WTC11 (cell line): ENCODE results near the gene SNPH. TPM values are rescaled to one million over a fixed set of nuclear protein-coding genes. Genes with fewer than 3 reads are reported as not detected.

Source experiments
- ATAC-seq: fragments of 200-7000 bp; cut with Tn5 transposase; 2 replicates; pipeline ENCODE4 v1.10.0; 2021; ENCODE audit warnings: mild to moderate bottlenecking, moderate library complexity
- CTCF ChIA-PET: fragments of 300-600 bp; sonication (Branson Sonifier 250); formaldehyde crosslinking; loops from one replicate; lab custom pipeline; 2021; ENCODE audit warnings: antibody characterized with exemption; lab: Charles Lee
- POLR2A ChIA-PET: fragments of 350-600 bp; sonication (Branson Sonifier 250); formaldehyde crosslinking; loops from one replicate; lab custom pipeline; 2021; ENCODE audit warnings: antibody characterized with exemption; lab: Charles Lee
- DNase-seq: peaks from one replicate; pipeline ENCODE4 v3.0.0; 2021; ENCODE audit warnings: low spot score
- H3K27ac Mint-ChIP-seq: 2 replicates; pipeline ENCODE4 v1.8.0; 2021; ENCODE audit warnings: mixed read lengths
- H3K27me3 Mint-ChIP-seq: 2 replicates; pipeline ENCODE4 v1.8.0; 2021; ENCODE audit warnings: low read depth, mild to moderate bottlenecking, moderate library complexity, mixed read lengths
- H3K36me3 Mint-ChIP-seq: 2 replicates; pipeline ENCODE4 v1.8.0; 2021; ENCODE audit warnings: mixed read lengths
- H3K4me1 Mint-ChIP-seq: 2 replicates; pipeline ENCODE4 v1.8.0; 2022; ENCODE audit warnings: mixed read lengths
- H3K4me3 Mint-ChIP-seq: 2 replicates; pipeline ENCODE4 v1.8.0; 2021; ENCODE audit warnings: mild to moderate bottlenecking, moderate library complexity, mixed read lengths
- H3K9me3 Mint-ChIP-seq: 2 replicates; pipeline ENCODE4 v1.8.0; 2021; ENCODE audit warnings: mixed read lengths
- ATF1 ChIP-seq: sonication (generic); formaldehyde crosslinking; IDR thresholded peaks from 2 replicates; pipeline ENCODE4 v1.8.1; 2023; ENCODE audit warnings: mild to moderate bottlenecking, moderate library complexity, missing genetic modification reagents
- E2F5 ChIP-seq: sonication (generic); formaldehyde crosslinking; IDR thresholded peaks from 2 replicates; pipeline ENCODE4 v1.8.1; 2022; ENCODE audit warnings: mild to moderate bottlenecking, moderate library complexity, missing genetic modification reagents
- ETV6 ChIP-seq: sonication (generic); formaldehyde crosslinking; IDR thresholded peaks from 2 replicates; pipeline ENCODE4 v1.8.1; 2022; ENCODE audit warnings: mild to moderate bottlenecking, missing genetic modification reagents
- FOXK1 ChIP-seq: sonication (generic); formaldehyde crosslinking; IDR thresholded peaks from 2 replicates; pipeline ENCODE4 v1.8.0; 2022; ENCODE audit warnings: mild to moderate bottlenecking, moderate library complexity, missing genetic modification reagents
- FOXP1 ChIP-seq: sonication (generic); formaldehyde crosslinking; IDR thresholded peaks from 2 replicates; pipeline ENCODE4 v1.8.0; 2022; ENCODE audit warnings: missing genetic modification reagents, mild to moderate bottlenecking, moderate library complexity, borderline replicate concordance
- GTF2I ChIP-seq: fragments of 250-450 bp; sonication (Bioruptor Pico); conservative IDR thresholded peaks from 2 replicates; pipeline ENCODE4 v1.4.0; 2021; ENCODE audit warnings: mild to moderate bottlenecking
- HMGXB4 ChIP-seq: sonication (generic); formaldehyde crosslinking; IDR thresholded peaks from 2 replicates; pipeline ENCODE4 v1.8.1; 2023; ENCODE audit warnings: mild to moderate bottlenecking, moderate library complexity, missing genetic modification reagents
- KAT7 ChIP-seq: sonication (generic); formaldehyde crosslinking; IDR thresholded peaks from 2 replicates; pipeline ENCODE4 v1.8.1; 2023; ENCODE audit warnings: missing genetic modification reagents, mild to moderate bottlenecking, borderline replicate concordance
- MAX ChIP-seq: sonication (generic); formaldehyde crosslinking; IDR thresholded peaks from 2 replicates; pipeline ENCODE4 v1.8.0; 2022; ENCODE audit warnings: mild to moderate bottlenecking, missing genetic modification reagents
- NR2C2 ChIP-seq: sonication (generic); formaldehyde crosslinking; IDR thresholded peaks from 2 replicates; pipeline ENCODE4 v1.8.0; 2022; ENCODE audit warnings: mild to moderate bottlenecking, missing genetic modification reagents
- OVOL2 ChIP-seq: fragments of 250-450 bp; sonication (Bioruptor Pico); IDR thresholded peaks from 2 replicates; pipeline ENCODE4 v1.9.0; 2021; ENCODE audit warnings: mild to moderate bottlenecking, borderline replicate concordance
- PRDM15 ChIP-seq: sonication (generic); formaldehyde crosslinking; IDR thresholded peaks from 2 replicates; pipeline ENCODE4 v1.8.0; 2022; ENCODE audit warnings: missing genetic modification reagents
- STAT6 ChIP-seq: sonication (generic); formaldehyde crosslinking; conservative IDR thresholded peaks from 2 replicates; pipeline ENCODE4 v1.8.1; 2023; ENCODE audit warnings: mild to moderate bottlenecking, low read depth, missing genetic modification reagents, moderate library complexity
- TP53 ChIP-seq: sonication (generic); formaldehyde crosslinking; IDR thresholded peaks from 2 replicates; pipeline ENCODE4 v1.8.1; 2023; ENCODE audit warnings: mild to moderate bottlenecking, missing genetic modification reagents
- ZBTB21 ChIP-seq: sonication (generic); formaldehyde crosslinking; IDR thresholded peaks from 2 replicates; pipeline ENCODE4 v1.8.1; 2023; ENCODE audit warnings: mild to moderate bottlenecking, missing genetic modification reagents, borderline replicate concordance
- ZNF121 ChIP-seq: sonication (generic); formaldehyde crosslinking; IDR thresholded peaks from 2 replicates; pipeline ENCODE4 v1.8.0; 2023; ENCODE audit warnings: missing genetic modification reagents
- ZNF281 ChIP-seq: sonication (generic); formaldehyde crosslinking; IDR thresholded peaks from 2 replicates; pipeline ENCODE4 v1.8.0; 2023; ENCODE audit warnings: mild to moderate bottlenecking, missing genetic modification reagents
- total RNA-seq: library from RNA; stranded (reverse); gene quantifications from 3 replicates; pipeline ENCODE4 v1.2.3, GENCODE V29; 2021

The SNPH gene
- total RNA-seq, 1 experiment from 2014 or later: 3.5 TPM

- H3K4me3 Mint-ChIP-seq: no peak overlapping the region
- H3K27ac Mint-ChIP-seq: no peak overlapping the region
- H3K9me3 Mint-ChIP-seq: no peaks in the 10 kb centered on the region
- H3K4me1 Mint-ChIP-seq: no peaks in the 10 kb centered on the region
- DNase-seq (no peak), ATAC-seq (no peak)
- POLR2A ChIA-PET: no interaction called here
- H3K27me3 Mint-ChIP-seq: peaks cover 29% of the 10 kb centered on the region
- no peaks in the 10 kb centered on the region for H3K36me3 Mint-ChIP-seq
- TF ChIP-seq HMGXB4 (no peak), NR2C2 (CRISPR knock-in tag) (no peak), STAT6 (no peak), PRDM15 (CRISPR knock-in tag) (no peak), ZNF121 (no peak), E2F5 (CRISPR knock-in tag) (no peak), GTF2I (CRISPR knock-in tag) (no peak), ZBTB21 (CRISPR knock-in tag) (no peak), MAX (CRISPR knock-in tag) (no peak), FOXP1 (CRISPR knock-in tag) (no peak), ATF1 (no peak), ETV6 (no peak), OVOL2 (CRISPR knock-in tag) (no peak), FOXK1 (no peak), KAT7 (CRISPR knock-in tag) (no peak)
- CTCF ChIA-PET: interaction anchor here (0.9 to 2.7 kb wide), 5 partner anchors 8 to 455 kb away, joined by 3 to 33 read pairs (median 5); partner anchors contain the start of gene NSFL1C
Measured at GRCh38 chr20:1321654-1321939, 55.5 kb downstream of the SNPH start.

- no peak overlapping the region for H3K4me3 Mint-ChIP-seq
Measured at GRCh38 chr20:1322511-1323245, 56.6 kb downstream of the SNPH start.

More at GRCh38 chr20:1322511-1323245, 56.6 kb downstream of the SNPH start:
- no peaks in the 10 kb centered on the region for H3K36me3 Mint-ChIP-seq
- TF ChIP-seq ZNF281 (CRISPR knock-in tag) (no peak), STAT6 (no peak), TP53 (CRISPR knock-in tag) (no peak)
- TF ChIP-seq, all 79 proteins: peak for 0
- Mint-ChIP-seq H3K4me1 (peaks cover 3% of the 10 kb centered on the region; the same call in 1 of the 2 replicates), H3K27ac (no peak overlapping the region), H3K9me3 (no peaks in the 10 kb centered on the region), H3K27me3 (peaks cover 21% of the 10 kb centered on the region)
- CTCF ChIA-PET: interaction anchor here (0.9 to 2.7 kb wide), 6 partner anchors 10 to 454 kb away, joined by 3 to 33 read pairs (median 4); partner anchors contain the start of gene NSFL1C
- ATAC-seq (no peak), DNase-seq (no peak)
- POLR2A ChIA-PET: no interaction called here
